ENCODE data around the gene PANK1.

The PANK1 gene

GRCh38 chr10:89644967-89645741 lies at the start of gene PANK1:
PANK1 (minus strand) TSS chr10:89645242; CDS start chr10:89644891, 351 bp downstream.
- peak; percentile 75 for DNase-seq

DNA sequence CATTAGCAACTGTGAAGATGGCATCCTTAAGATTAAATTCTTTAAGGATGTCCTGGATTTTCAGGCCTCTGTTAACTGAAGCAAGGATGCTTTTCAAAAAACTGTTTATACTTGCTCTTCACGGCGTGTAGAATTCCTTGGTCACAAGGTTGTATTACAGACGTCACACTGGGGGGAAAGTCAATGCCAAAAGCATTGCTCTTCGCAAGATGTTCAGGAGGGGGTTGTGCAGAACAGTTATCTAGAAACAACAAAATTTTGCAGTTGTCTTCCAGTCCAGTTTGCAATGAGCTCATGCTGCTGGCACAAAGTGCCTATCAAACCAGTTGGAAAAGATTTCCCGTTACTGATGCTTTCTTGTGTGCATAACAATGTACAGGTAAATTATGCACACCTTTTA lies 48.1 kb upstream of the PANK1 start:
- DNase-seq, result no peak

GRCh38 chr10:89692416-89692815 lies 47.4 kb upstream of the PANK1 start:
- no peak for DNase-seq

- no peak for DNase-seq
These were observed 45.0 kb upstream of the PANK1 start for GRCh38 chr10:89690027-89690426.

DNA sequence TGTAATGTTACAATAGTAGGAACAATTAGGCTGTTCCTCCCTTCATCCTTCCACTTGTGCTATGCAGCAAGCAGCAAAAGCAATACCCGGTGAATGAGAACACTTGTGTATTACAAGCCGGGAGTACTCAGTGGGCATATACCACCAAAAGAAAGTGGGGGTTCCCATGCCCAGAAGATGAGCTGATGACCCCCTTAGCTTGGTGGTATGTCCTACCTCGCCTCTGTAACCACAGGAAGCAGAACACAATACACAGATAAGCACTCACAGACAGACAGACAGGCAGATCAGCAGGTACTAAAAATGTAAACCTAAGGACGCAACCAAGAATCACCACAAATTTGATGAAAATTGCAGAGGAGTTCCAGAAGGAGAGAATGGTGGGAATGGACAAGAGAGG lies 40.9 kb upstream of the PANK1 start:
- no peak for DNase-seq

DNA sequence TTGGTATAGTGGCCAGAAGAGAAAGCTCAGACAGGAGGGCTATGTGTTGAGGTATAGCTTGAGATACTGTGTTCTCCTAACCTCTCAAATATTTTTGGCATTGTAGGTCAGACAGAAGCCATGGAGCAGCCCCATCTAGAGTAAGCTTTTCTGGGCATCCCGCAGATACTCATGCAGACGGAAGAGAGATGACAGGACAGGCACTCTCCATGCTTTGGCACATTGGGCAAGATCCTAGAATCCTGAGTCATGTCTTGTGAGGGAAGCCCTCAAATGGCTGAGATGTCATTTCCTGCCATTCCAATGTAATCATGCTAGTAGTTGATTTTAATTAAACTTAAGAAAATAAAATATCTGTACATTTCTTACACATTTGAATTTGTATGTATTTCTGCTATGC lies 39.6 kb upstream of the PANK1 start:
- DNase-seq, result no peak

DNA sequence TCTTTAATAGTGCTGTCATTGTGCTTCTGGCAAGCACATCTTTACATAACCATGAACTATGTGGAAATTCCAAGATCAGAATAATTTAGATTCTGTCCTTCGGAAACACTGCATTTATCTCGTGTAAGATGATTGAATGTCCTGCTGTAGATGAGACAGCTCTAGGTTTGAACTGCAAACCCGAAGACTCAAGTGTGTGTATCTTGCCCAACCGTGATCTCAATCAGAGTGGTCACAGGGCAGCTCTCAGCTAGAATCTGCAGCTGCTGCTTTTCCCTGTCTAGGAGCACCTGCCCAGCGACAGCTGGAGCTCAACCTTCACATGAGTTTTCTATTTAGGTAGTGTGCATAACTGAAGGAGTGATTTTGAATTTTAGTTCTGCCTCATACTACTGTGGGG lies 38.8 kb upstream of the PANK1 start:
- DNase-seq, result no peak

DNA sequence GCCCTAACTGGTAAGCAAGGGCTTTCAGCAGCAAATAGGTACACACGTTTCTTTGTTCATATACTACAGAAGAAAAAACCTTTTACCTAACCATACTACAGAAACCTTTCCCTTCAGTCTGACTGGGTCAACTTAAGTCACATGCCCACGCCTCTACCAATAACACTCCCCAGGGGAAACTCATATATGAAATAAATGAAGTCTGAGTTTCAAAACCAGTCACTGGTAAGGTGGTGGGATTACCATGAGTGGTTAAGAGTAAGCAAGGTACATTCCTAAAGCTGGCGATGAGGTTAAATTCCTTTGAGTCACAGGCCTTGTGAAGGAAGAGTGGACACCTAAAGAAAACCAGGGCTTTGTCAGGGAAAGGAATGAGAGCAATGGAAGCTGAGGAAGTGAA lies 34.9 kb upstream of the PANK1 start:
- no peak for DNase-seq

DNA sequence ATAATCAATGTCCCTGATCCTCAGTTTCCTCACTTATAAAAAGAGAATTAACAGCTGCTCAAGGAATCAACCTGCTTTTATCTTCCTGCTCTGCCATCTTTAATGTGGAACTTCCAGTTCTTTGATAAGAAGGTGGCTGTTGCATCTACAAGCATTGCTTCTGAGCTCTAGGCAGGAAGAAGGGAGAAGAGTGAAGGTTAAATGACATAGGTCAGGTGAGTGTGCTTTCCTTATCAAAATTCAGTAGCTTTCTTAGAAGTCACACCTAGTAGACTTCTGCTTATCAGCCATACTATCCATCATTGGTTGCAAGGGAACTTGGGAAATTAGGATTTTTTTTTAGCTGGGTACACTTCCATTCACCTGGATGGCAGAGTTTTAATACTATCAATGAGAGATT lies 32.3 kb upstream of the PANK1 start:
- no peak for DNase-seq

DNA sequence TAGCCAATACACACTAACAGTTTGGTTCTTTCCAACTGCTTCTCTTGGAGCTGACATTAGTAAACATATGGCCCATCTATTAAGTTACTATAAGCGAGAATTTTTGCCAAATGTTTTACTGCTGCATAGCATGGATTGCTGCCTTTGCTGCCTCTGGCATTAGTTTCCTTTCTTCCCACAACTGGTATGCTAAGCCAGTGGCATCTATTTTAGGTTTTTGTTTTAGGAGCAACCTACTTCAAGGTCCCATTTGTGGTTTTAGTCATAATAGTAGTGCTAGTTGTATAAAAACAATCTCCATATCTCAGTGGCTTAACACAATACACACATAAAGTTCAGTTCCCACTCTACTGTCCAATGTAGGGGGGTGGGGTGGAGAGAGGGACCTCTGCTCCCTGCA lies 25.9 kb upstream of the PANK1 start:
- DNase-seq, result no peak

GRCh38 chr10:89669985-89670384 lies 24.9 kb upstream of the PANK1 start:
- no peak for DNase-seq

GRCh38 chr10:89668386-89669071 lies 23.5 kb upstream of the PANK1 start:
- DNase-seq, result no peak

- no peak for DNase-seq
These were observed 21.1 kb upstream of the PANK1 start for GRCh38 chr10:89666138-89666537.

DNA sequence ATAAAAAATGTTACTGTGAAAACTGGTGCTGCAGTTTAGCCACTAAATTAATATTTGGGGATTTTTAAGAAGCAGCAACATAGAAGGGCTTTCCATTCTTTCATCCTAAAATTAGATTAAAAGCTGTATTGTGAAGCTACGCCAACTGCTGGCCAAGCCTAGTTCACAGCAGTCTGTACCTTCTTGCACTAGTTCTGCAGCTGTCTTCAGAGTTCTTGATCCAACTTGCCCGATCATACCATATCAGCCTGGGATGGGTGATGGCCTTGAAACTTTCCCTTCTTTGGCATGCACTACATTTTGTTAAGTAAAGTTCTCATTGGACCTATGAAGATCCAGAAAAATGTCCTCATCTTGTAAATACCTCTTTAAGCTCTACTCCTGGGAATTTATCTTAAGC lies 20.3 kb upstream of the PANK1 start:
- no peak for DNase-seq

- DNase-seq, result no peak
These were observed 19.2 kb upstream of the PANK1 start for GRCh38 chr10:89664203-89664602.

- no peak for DNase-seq
These were observed 18.1 kb upstream of the PANK1 start for GRCh38 chr10:89663144-89663543.

GRCh38 chr10:89662596-89662995 lies 17.6 kb upstream of the PANK1 start:
- DNase-seq, result no peak

GRCh38 chr10:89659143-89660131 lies 14.4 kb upstream of the PANK1 start:
- DNase-seq, result no peak

DNA sequence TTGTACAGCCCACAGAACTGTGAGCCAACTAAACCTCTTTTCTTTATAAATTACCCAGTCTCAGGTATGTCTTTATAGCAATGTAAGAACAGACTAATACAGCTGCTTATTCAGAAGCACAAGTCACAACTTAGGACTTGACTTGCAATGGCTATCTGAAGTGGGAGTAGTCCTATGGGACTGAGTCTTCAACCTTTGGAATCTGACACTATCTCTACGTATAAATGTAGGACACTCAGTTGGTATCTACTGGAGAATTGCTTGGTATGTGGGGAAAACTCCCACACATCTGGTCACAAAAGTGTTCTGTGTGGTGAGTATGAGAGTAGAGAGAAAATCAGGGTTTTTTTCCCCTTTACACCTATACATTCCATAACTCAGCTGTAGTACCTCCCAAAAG lies 12.3 kb upstream of the PANK1 start:
- no peak for DNase-seq

DNA sequence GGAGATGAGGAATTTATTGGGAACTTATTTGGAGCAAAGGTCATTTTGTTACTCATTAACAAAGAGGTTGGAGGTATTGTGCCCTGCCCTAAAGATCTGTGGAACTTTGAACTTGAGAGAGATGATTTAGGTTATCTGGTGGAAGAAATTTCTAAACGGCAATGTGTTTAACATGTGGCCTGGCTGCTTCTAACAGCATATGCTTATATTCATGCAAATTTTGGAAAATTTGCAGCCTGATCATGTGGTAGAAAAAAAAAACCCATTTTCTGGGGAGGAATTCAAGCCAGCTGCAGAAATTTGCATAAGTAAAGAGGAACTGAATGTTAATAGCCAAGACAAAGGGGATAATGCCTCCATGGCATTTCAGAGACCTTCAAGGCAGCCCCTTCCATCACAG lies 10.7 kb upstream of the PANK1 start:
- DNase-seq, result no peak

- no peak for DNase-seq
These were observed 8.4 kb upstream of the PANK1 start for GRCh38 chr10:89653410-89653869.

- DNase-seq, result no peak
These were observed 7.8 kb upstream of the PANK1 start for GRCh38 chr10:89652806-89653370.
